SK-N-SH (cell line): Measurements from ENCODE around the gene FGFRL1. TPM values are rescaled to one million over a fixed set of nuclear protein-coding genes. Genes with fewer than 3 reads are reported as not detected.

ENCODE experiments used
- CTCF ChIA-PET: fragments of 300-600, 350-600 bp; formaldehyde crosslinking; extraction: SDS; loops from one replicate; lab custom pipeline; 2021; lab: Yijun Ruan, JAX
- POLR2A ChIA-PET: fragments of 350-600 bp; sonication (Branson Sonifier 250); formaldehyde crosslinking; extraction: SDS; loops from one replicate; lab custom pipeline; 2020; ENCODE audit warnings: antibody characterized with exemption, inconsistent platforms; lab: Yijun Ruan, JAX
- DNase-seq: peaks from one replicate; pipeline ENCODE4 v3.0.0; 2012
- H2AFZ ChIP-seq: fragments of 200-600 bp; sonication (generic); 2 replicates; pipeline ENCODE4 v1.8.1; 2016; ENCODE audit warnings: antibody characterized with exemption, mild to moderate bottlenecking, low read depth
- H3F3A ChIP-seq: fragments of 200-600 bp; sonication (generic); replicated peaks from 2 replicates; pipeline ENCODE3; 2016; ENCODE audit warnings: antibody characterized with exemption, mild to moderate bottlenecking; ENCODE audit not compliant: insufficient read depth
- H3K27ac ChIP-seq, 2 experiments: fragments of 200-500 bp in 1 of 2; fragments of 200-600 bp in 1 of 2; sonication (Bioruptor generic) in 1 of 2; sonication (generic), shearing (Covaris generic) in 1 of 2; 2 replicates each; pipeline versions ENCODE4 v1.5.1 to v1.6.1; 2014 to 2016; ENCODE audit warnings: low read depth in 2 of 2, inconsistent platforms in 1 of 2, low read length in 1 of 2, mild to moderate bottlenecking in 1 of 2, mixed read lengths in 1 of 2
- H3K27me3 ChIP-seq: fragments of 200-600 bp; sonication (generic), shearing (Covaris generic); 2 replicates; pipeline ENCODE4 v1.6.1; 2016; ENCODE audit warnings: mixed run types; ENCODE audit not compliant: insufficient read depth
- H3K36me3 ChIP-seq, 2 experiments: fragments of 200-500 bp in 1 of 2; fragments of 200-600 bp in 1 of 2; sonication (Bioruptor generic) in 1 of 2; sonication (generic) in 1 of 2; replicated peaks in 1 of 2; 2 replicates each; pipeline versions ENCODE3 to v1.5.1; 2014 to 2016; ENCODE audit warnings: low read length in 1 of 2, mild to moderate bottlenecking in 1 of 2; ENCODE audit not compliant: insufficient read depth in 2 of 2, control insufficient read depth in 1 of 2
- H3K4me1 ChIP-seq, 2 experiments: fragments of 200-500 bp in 1 of 2; fragments of 200-600 bp in 1 of 2; sonication (Bioruptor generic) in 1 of 2; sonication (generic), shearing (Covaris generic) in 1 of 2; 2 replicates each; pipeline versions ENCODE4 v1.5.1 to v1.6.1; 2014 to 2016; ENCODE audit warnings: low read depth in 1 of 2, low read length in 1 of 2, mixed run types in 1 of 2; ENCODE audit not compliant: insufficient read depth in 2 of 2, control insufficient read depth in 1 of 2
- H3K4me2 ChIP-seq: fragments of 200-600 bp; sonication (generic), shearing (Covaris generic); 2 replicates; pipeline ENCODE4 v1.6.1; 2017; ENCODE audit warnings: mixed run types
- H3K4me3 ChIP-seq, 2 experiments: fragments of 200-500 bp in 1 of 2; fragments of 200-600 bp in 1 of 2; sonication (Bioruptor generic) in 1 of 2; sonication (generic), shearing (Covaris generic) in 1 of 2; 2 replicates each; pipeline versions ENCODE4 v1.5.1 to v1.8.1; 2014 to 2016; ENCODE audit warnings: low read depth in 2 of 2, inconsistent platforms in 1 of 2, low read length in 1 of 2, mild to moderate bottlenecking in 1 of 2, mixed read lengths in 1 of 2, moderate library complexity in 1 of 2
- H3K79me2 ChIP-seq: fragments of 200-600 bp; sonication (generic); 2 replicates; pipeline ENCODE4 v1.8.1; 2017; ENCODE audit warnings: mild to moderate bottlenecking; ENCODE audit not compliant: insufficient read depth
- H3K9ac ChIP-seq: fragments of 200-600 bp; sonication (generic); 2 replicates; pipeline ENCODE4 v1.6.1; 2017; ENCODE audit warnings: mixed run types
- H3K9me2 ChIP-seq: fragments of 200-600 bp; sonication (generic); 2 replicates; pipeline ENCODE4 v1.6.1; 2017; ENCODE audit warnings: mixed run types
- H3K9me3 ChIP-seq: fragments of 200-600 bp; sonication (generic); 2 replicates; pipeline ENCODE4 v1.6.1; 2017; ENCODE audit warnings: mixed run types, mild to moderate bottlenecking, moderate library complexity
- H4K20me1 ChIP-seq: fragments of 200-600 bp; sonication (generic); 2 replicates; pipeline ENCODE4 v1.6.1; 2017; ENCODE audit warnings: mild to moderate bottlenecking, mixed run types; ENCODE audit not compliant: insufficient read depth
- CHD2 ChIP-seq: fragments of 150-350 bp; IDR thresholded peaks from 2 replicates; pipeline ENCODE4 v1.6.1; 2018; ENCODE audit warnings: low read length; ENCODE audit not compliant: partially characterized antibody
- CTCF ChIP-seq: fragments of 200-600 bp; sonication (generic); IDR thresholded peaks from 2 replicates; pipeline ENCODE4 v1.6.1; 2017; ENCODE audit warnings: antibody characterized with exemption, mild to moderate bottlenecking, moderate library complexity
- ELF1 ChIP-seq: IDR thresholded peaks from 2 replicates; pipeline ENCODE4 v1.4.0; 2012
- EZH2phosphoT487 ChIP-seq: fragments of 200-600 bp; sonication (generic); IDR thresholded peaks from 2 replicates; pipeline ENCODE4 v1.6.1; 2017; ENCODE audit warnings: low read depth, mixed run types, mild to moderate bottlenecking, antibody characterized with exemption, moderate library complexity, borderline replicate concordance
- FOXM1 ChIP-seq: IDR thresholded peaks from 2 replicates; pipeline ENCODE4 v1.4.0; 2012; ENCODE audit warnings: low read depth, mild to moderate bottlenecking
- IRF3 ChIP-seq: fragments of 150-350 bp; IDR thresholded peaks from 2 replicates; pipeline ENCODE4 v1.6.1; 2016; ENCODE audit warnings: mild to moderate bottlenecking, low read depth, low read length
- MEF2A ChIP-seq: IDR thresholded peaks from 2 replicates; pipeline ENCODE4 v1.4.0; 2012; ENCODE audit warnings: low read depth, borderline replicate concordance
- MXI1 ChIP-seq: IDR thresholded peaks from 2 replicates; pipeline ENCODE4 v1.6.1; 2012; ENCODE audit warnings: mild to moderate bottlenecking, low read depth, low read length, improper control_type of control experiment
- NFIC ChIP-seq: IDR thresholded peaks from 2 replicates; pipeline ENCODE4 v1.4.0; 2012; ENCODE audit warnings: borderline replicate concordance
- POLR2AphosphoS5 ChIP-seq: IDR thresholded peaks from 2 replicates; pipeline ENCODE4 v1.6.1; 2012; ENCODE audit warnings: low read depth, low read length
- RAD21 ChIP-seq: IDR thresholded peaks from 2 replicates; pipeline ENCODE4 v1.6.1; 2012; ENCODE audit warnings: mild to moderate bottlenecking, low read length
- REST ChIP-seq: IDR thresholded peaks from 2 replicates; pipeline ENCODE4 v1.6.1; 2012; ENCODE audit warnings: mild to moderate bottlenecking, low read depth, low read length, moderate library complexity
- TCF12 ChIP-seq: IDR thresholded peaks from 2 replicates; pipeline ENCODE4 v1.4.0; 2012
- USF2 ChIP-seq: fragments of 150-350 bp; IDR thresholded peaks from 2 replicates; pipeline ENCODE4 v1.6.1; 2017; ENCODE audit warnings: antibody characterized with exemption, low read length, low read depth, borderline replicate concordance
- ZBTB33 ChIP-seq: IDR thresholded peaks from 2 replicates; pipeline ENCODE4 v1.4.0; 2012; ENCODE audit warnings: low read depth, borderline replicate concordance
- WGBS: methylation state at CpG from one replicate; pipeline ENCODE4 v1.1.6; 2017; ENCODE audit warnings: low lambda C conversion rate; 5-methylcytosine and 5-hydroxymethylcytosine counted together
- polyA plus RNA-seq, 3 experiments: library from polyadenylated mRNA; depleted of rRNA; stranded (reverse); fragments of >200 nt; gene quantifications; 2 replicates each; pipeline ENCODE4 v1.2.3, GENCODE V29; 2012

FGFRL1 gene
- polyA plus RNA-seq, 1 of the 3 experiments (the other 2 are of a cell fraction) = 22.5 TPM

- WGBS = 14% methylated on average over 15 of the region's 25 CpGs
- H3F3A ChIP-seq = no peaks in the 10 kb centered on the region
- no peaks in the 10 kb centered on the region for H3K79me2 ChIP-seq
- TF ChIP-seq NFIC = no peak
- TF ChIP-seq IRF3 = no peak
- no peak for TF ChIP-seq FOXM1
- TF ChIP-seq RAD21 = no peak
- no peak for TF ChIP-seq REST
- no peak for TF ChIP-seq CHD2
- no peak for TF ChIP-seq CTCF
- TF ChIP-seq USF2 = no peak
- TF ChIP-seq EZH2phosphoT487 = no peak
- TF ChIP-seq POLR2AphosphoS5 = no peak
- no peak for TF ChIP-seq MEF2A
- TF ChIP-seq TCF12 = no peak
- no peak for TF ChIP-seq ELF1
- no peak for TF ChIP-seq MXI1
- TF ChIP-seq ZBTB33 = no peak
- no peak for DNase-seq
- H3K9ac ChIP-seq = no peak overlapping the region
- peaks cover 10% of the 10 kb centered on the region for H3K27me3 ChIP-seq
- no peaks in the 10 kb centered on the region for H3K9me3 ChIP-seq
- H4K20me1 ChIP-seq = peaks cover 14% of the 10 kb centered on the region; the same call in 1 of the 2 replicates
- no peak overlapping the region for H3K4me2 ChIP-seq
- ChIA-PET POLR2A (no interaction called here), CTCF (no interaction called here)
- H3K27ac ChIP-seq = no peak overlapping the region
- no peak overlapping the region for H2AFZ ChIP-seq
- peaks cover 0 to 4% of the 10 kb centered on the region in 2 experiments for H3K36me3 ChIP-seq
- no peaks in the 10 kb centered on the region; a peak in 1 of 4 replicates for H3K4me1 ChIP-seq
- H3K9me2 ChIP-seq = no peaks in the 10 kb centered on the region
- H3K4me3 ChIP-seq = no peak overlapping the region
Observed at GRCh38 chr4:996997-997374, 14.4 kb upstream of the FGFRL1 start.
